HG03095 (cell line): ENCODE data around the gene CRMP1.
"Not testable (repeated sequence)": the region's sequence is repeated elsewhere in the genome, so short reads cannot be mapped to it uniquely, and the experiment has no call there.

Experiments
- ATAC-seq: cut with Tn5 transposase; IDR thresholded peaks from one replicate; pipeline ENCODE4 v1.9.1; 2021; ENCODE audit warnings: moderate library complexity; ENCODE audit not compliant: unreplicated experiment

Gene CRMP1

DNA sequence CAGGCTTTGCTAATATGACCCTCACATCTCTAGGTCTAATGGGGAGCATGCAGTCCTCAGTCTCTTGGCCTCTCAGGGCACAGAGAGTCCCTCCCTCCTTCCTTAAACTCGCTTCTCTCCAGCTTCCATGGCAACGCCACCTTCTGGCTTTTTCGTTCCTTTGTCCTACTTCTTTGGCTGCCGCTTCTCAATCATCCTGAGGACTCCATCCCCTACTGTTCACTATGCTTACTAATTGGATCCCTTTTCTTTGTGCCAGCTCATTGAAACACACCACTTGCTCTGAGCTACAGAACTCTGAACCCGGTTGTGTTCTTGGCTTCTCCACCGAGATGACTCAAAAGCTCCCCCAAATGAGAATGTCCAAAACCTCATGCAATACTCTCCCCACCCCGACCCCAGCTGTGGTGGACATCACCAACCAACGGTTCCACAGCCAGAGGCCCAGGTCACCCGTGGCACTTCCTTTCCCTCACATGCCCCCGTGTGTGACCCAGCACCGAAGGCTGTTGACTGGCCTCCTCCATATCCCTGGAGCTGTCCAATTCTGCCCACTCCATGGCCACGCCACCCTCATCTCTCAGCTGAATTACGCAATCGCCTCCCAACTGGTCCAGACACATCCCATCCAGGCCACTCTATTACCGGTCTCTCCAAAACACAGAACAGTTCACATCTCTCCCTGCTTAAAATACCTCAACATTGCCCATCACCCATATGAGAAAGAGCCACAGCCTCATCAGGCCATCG, 34.7 kb downstream of the CRMP1 start:
- no peak for ATAC-seq

GRCh38 chr4:5857199-5857598, 35.7 kb downstream of the CRMP1 start:
- ATAC-seq, result no peak

GRCh38 chr4:5856362-5856761, 36.5 kb downstream of the CRMP1 start:
- ATAC-seq, result not testable (repeated sequence)

- no peak for ATAC-seq
These were observed 38.0 kb downstream of the CRMP1 start for GRCh38 chr4:5854929-5855328.

GRCh38 chr4:5852523-5853202, 40.2 kb downstream of the CRMP1 start:
- ATAC-seq, result no peak

- ATAC-seq, result no peak
These were observed 41.1 kb downstream of the CRMP1 start for GRCh38 chr4:5851637-5852301.

DNA sequence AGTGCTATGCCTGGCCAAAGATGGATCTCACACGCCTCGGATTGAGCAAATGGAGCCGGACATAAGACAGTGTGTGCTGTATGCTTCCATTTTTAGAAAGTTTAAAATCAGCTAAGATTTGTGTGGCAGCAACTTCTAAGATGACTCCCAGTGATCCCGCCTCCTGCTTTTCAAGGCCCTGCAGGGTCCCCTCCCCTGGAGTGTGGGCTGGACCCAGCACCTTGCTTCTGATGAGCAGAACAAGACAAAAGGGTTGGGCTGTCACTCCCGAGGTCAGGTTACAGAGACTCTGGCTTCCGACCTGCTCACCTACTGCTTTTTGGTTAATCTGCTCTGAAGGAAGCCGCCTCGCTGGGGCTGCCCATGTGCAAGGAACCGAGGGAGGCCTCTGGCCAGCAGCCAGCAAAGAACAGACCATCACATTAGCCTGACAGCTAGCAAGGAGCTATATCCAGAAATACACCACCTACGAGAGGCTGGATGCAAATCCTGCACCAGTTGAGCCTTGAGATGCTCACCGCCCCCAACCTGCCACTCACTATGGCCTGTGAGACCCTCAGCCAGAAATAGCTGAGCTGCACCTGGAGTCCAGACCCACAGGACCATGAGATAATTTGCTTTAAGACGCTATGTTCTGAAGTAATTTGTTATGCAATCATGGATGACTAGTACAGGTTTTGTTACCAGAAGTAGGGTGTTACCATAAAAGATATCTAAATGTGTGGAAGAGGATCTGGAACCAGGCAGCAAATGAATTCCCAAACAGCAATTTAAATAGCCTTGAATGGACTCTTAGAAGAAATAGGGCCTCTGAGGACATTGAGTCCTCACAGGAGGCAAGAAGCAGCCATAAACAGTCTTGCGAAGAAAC, 47.6 kb downstream of the CRMP1 start:
- no peak for ATAC-seq

DNA sequence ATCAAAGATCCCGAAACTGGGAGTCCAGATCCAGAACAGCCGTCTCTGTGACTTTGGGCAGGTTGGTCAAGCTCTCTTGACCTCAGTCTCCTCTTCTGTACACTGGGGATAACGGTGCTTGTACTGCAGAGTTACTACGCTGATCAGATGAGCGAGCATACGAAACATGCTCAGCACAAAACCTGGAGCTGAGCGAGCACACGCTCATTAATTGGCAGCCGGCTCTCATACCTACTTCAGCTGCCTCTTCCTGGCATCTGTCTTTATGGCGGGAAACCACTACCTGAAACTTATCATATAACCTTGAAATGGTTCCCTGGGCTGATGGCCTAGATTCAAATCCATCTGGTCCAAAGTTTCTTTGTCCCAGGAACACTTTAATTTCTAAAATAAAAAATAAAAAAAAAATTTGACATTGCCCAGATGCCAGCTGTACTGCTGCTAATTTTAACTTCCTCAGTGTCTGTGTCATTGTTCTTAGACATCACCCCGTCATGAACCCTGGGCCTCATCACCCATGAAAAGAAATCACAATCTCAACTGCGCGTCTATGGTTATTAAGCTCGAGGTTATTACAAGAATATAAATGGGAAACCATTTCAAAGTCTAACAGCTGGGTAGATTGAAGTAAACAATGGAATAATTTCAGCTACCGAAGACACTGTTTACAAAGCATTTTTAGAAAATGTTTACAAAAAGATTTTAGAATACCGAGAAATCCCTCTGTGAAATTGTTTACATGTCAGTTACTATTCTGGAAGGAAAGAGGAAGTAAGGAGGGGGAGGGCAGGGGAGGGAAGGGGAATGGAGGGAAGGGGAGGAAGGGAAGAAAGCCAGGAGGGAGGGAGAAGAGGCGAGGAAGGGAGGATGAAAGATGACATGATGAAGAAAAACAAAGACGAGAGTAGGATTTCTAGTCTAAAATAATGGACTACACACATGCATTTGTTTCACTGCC, 49.0 kb downstream of the CRMP1 start:
- ATAC-seq, result no peak

DNA sequence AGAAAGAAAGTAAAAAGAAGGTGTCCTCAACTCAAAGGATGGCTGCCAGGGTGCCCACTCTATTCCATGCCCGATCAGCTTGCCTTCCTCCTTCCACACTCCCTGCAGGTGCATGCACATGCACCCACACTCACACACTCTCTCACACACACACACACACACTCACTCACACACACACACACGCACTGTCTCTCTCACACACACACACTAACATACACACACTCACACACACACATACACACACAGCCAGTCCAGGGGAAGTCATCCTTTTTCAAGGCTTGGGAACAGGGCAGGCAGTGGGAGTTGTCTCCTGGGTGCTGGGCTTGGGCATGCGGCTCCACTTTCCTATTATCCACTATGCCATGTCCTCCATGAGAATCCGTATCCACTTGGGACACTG, 50.4 kb downstream of the CRMP1 start:
- no peak for ATAC-seq

DNA sequence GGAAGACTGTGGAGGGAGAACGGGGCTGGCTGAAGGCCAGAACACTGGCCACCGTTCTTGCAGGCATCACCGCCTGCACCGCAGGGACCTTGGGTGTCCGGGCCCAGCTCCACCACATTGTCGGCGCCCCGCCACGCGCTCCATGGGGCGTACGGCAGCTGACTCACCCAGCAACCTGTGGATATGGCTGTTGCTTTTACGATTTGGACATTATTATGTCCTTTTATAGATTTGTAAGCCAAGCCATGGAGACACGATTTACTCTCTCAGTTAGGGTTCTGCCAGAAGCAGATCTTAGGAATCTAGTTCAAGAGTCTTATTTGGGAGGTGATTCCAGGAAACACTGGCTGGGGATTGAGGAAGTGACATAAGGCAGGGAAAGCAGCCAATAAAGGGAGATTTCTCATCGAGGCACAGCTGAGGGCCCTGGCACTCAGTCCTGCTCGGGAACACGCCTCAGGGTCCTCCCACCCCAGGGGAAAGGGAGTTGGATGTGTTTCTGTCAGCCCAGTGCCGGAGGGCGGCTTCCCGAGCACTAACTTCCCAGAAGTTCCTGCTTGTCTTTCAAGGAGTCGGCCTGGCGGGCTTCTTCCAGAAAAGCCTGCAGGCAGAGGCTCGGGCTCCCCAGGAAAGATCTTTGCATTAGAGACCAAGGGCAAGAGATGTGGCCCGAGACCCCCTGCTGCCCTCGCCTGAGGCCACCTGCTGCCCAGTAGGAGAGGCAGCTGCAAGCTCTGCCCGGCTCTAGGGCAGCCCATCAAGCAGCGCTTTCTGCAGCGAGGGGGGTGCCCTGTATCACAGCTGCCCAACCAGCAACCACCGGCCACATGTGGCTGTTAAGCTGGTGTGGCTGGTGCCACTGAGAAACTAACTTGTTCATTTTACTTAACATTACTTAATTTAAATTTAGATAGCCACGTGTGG, 52.9 kb downstream of the CRMP1 start:
- ATAC-seq, result no peak

- no peak for ATAC-seq
These were observed 53.6 kb downstream of the CRMP1 start for GRCh38 chr4:5839332-5839731.

DNA sequence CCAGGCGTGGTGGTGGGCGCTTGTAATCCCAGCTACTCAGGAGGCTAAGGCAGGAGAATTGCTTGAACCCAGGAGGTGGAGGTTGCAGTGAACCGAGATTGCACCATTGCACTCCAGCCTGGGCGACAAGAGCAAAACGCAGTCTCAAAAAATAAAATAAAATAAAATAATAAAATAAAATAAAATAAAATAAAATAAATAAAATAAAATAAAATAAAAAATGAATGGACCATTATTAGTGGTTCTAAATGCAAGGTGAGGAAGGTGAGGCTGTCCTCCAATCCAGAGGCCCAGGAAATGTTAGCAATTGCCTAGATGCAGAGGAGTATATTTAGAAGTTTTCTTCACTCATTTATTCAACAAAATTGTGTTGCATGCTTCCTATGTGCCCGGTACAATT, 55.4 kb downstream of the CRMP1 start:
- not testable (repeated sequence) for ATAC-seq

GRCh38 chr4:5836943-5837342, 55.9 kb downstream of the CRMP1 start:
- no peak for ATAC-seq

DNA sequence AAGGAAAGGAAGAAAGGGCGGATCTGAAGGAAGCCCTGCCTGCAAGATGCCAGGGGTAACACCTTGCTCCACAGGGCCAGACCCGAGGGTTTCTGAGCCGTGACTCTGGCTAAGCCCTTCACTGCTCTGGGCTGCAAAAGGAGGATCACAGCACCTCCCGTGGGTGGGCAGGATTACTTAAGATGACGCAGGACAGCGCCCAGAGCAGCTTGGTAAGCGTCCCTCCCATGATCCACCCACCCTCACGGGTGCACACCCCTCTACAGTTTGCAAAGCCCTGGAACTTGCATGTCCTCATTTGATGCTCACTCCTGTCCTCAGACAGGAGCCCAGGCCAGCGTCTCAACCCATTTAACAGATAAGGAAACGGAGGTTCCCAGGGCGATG, 64.9 kb downstream of the CRMP1 start:
- ATAC-seq, result no peak

- no peak for ATAC-seq
These were observed 65.5 kb downstream of the CRMP1 start for GRCh38 chr4:5827108-5828004.

- ATAC-seq, result no peak
These were observed 66.3 kb downstream of the CRMP1 start for GRCh38 chr4:5826437-5827107.

GRCh38 chr4:5825321-5826041, 67.4 kb downstream of the CRMP1 start:
- no peak for ATAC-seq
